ENCODE data around the gene SLC22A23. TPM values are rescaled to one million over a fixed set of nuclear protein-coding genes. Genes with fewer than 3 reads are reported as not detected.

SLC22A23 gene
- total and polyA plus RNA-seq, 2 experiments from 2014 or later, result 6.1 to 38.3 TPM

- TF ChIP-seq ZNF462 (CRISPR knock-in tag; IDR thresholded peaks at IDR 0.05) (no peak), NANOG (IDR thresholded peaks at IDR 0.05; ENCODE audit: borderline replicate concordance) (no peak), CTCF (conservative IDR thresholded peaks at IDR 0.05; ENCODE audit: low read depth in 2 of 2) (no peak), ZNF331 (CRISPR knock-in tag; IDR thresholded peaks at IDR 0.05; ENCODE audit: low read depth) (no peak), EZH2 (IDR thresholded peaks at IDR 0.05; ENCODE audit: low read depth, unreplicated experiment) (no peak)
Observed at GRCh38 chr6:3428700-3429099, 28.1 kb downstream of the SLC22A23 start (continued).

GRCh38 chr6:3428247-3428646, 28.6 kb downstream of the SLC22A23 start:
- peaks cover 24% of the 10 kb centered on the region for H3F3A ChIP-seq (replicated peaks; ENCODE audit: low read depth)
- H3K9me3 Mint-ChIP-seq, result no peaks in the 10 kb centered on the region
- H3K27me3 ChIP-seq (ENCODE audit: insufficient read depth), result no peaks in the 10 kb centered on the region
- peaks cover 51% of the 10 kb centered on the region for H3K36me3 Mint-ChIP-seq (ENCODE audit: low read depth)
- no peak overlapping the region for H3K4me2 ChIP-seq
- no peak overlapping the region for H3K4me3 Mint-ChIP-seq
- H3K4me3 ChIP-seq, result no peak overlapping the region
- H3K27ac Mint-ChIP-seq, result peak overlapping the region; percentile 74
- peaks cover 60% of the 10 kb centered on the region for H3K4me1 ChIP-seq (ENCODE audit: insufficient read depth)
- H3K36me3 ChIP-seq (ENCODE audit: insufficient read depth), result no peaks in the 10 kb centered on the region
- no peak for TF ChIP-seq REST (IDR thresholded peaks at IDR 0.05; ENCODE audit: unreplicated experiment)
- no peak for TF ChIP-seq EZH2 (IDR thresholded peaks at IDR 0.05; ENCODE audit: low read depth, unreplicated experiment)
- no peak for TF ChIP-seq CREB1 (CRISPR knock-in tag; IDR thresholded peaks at IDR 0.05; ENCODE audit: low read depth)
- TF ChIP-seq EZH2phosphoT487 (IDR thresholded peaks at IDR 0.05; ENCODE audit: unreplicated experiment), result no peak
- no peak for TF ChIP-seq STAT1 (IDR thresholded peaks at IDR 0.05; ENCODE audit: unreplicated experiment)
- TF ChIP-seq ZNF331 (CRISPR knock-in tag; IDR thresholded peaks at IDR 0.05; ENCODE audit: low read depth), result no peak
- TF ChIP-seq ZNF114 (CRISPR knock-in tag; IDR thresholded peaks at IDR 0.05), result no peak
- TF ChIP-seq NANOG (IDR thresholded peaks at IDR 0.05; ENCODE audit: borderline replicate concordance), result no peak
- H3K9me2 ChIP-seq (ENCODE audit: insufficient read depth), result no peaks in the 10 kb centered on the region
- no peak overlapping the region for H2AFZ ChIP-seq
- no peak overlapping the region for H3K27ac ChIP-seq (ENCODE audit: low read depth)
- no peaks in the 10 kb centered on the region for H4K20me1 ChIP-seq (replicated peaks; ENCODE audit: insufficient read depth)
- no peak for ATAC-seq
- DNase-seq (ENCODE audit: low spot score), result no peak
- peaks cover 76% of the 10 kb centered on the region for H3K4me1 Mint-ChIP-seq
- H3K79me2 ChIP-seq (replicated peaks; ENCODE audit: insufficient read depth), result peaks cover 77% of the 10 kb centered on the region
- H3K27me3 Mint-ChIP-seq (ENCODE audit: insufficient read depth, low read depth, poor library complexity), result peaks cover 9% of the 10 kb centered on the region
